ENCODE results near the gene TMEM44. TPM values are rescaled to one million over a fixed set of nuclear protein-coding genes. Genes with fewer than 3 reads are reported as not detected.

TMEM44 gene
- total RNA-seq, 1 experiment from 2014 or later = 70.1 TPM

DNA sequence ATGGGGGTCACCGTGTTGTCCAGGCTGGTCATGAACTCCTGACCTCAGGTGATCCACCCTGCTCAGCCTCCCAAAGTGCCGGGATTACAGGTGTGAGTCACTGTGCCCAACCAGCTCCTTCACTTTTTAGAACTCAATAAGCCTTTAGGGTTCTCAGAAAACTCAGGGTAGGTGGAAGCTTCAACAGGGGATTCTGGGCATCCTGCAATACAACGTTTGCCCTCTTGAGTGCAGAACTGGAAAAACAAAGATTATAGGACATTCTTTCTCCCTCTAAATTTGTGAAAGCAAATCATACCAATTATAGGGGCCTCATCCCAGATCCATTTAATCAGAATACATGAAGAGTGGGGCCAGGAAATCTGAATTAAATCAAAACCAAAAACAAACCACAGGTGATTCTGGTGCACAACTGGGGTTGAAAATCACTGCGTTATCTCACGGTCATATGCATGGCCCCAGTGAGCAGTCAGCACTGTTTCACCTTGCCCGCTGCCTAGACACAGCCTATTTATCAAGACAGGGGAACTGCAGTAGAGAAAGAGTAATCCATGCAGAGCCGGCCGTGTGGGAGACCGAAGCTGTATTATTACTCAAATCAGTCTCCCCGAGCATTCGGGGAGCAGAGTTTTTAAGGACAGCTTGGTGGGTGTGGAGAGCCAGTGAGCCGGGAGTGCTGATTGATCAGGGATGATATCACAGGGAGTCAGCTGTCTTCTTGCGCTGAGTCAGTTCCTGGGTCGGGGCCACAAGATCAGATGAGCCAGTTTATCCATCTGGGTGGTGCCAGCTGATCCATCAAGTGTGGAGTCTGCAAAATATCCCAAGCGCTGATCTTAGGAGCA lies 58.4 kb downstream of the TMEM44 start:
- Histone ChIP-seq H3K4me1 (ENCODE audit: control insufficient read depth, insufficient read depth, low read length) (peaks cover 40% of the 10 kb centered on the region), H3K4me3 (ENCODE audit: low read depth in 2 of 2, low read length in 2 of 2) (no peak overlapping the region), H3K9me3 (ENCODE audit: control insufficient read depth, insufficient read depth, low read depth, low read length) (no peaks in the 10 kb centered on the region), H3K36me3 (ENCODE audit: control insufficient read depth, insufficient read depth, low read length) (no peaks in the 10 kb centered on the region), H3K27me3 (ENCODE audit: control insufficient read depth, insufficient read depth, low read length) (no peaks in the 10 kb centered on the region), H3K27ac (ENCODE audit: low read length) (peak overlapping the region; percentile 48; the same call in 1 of the 2 replicates)
- ATAC-seq (peak; percentile 14; the same call in 1 of the 2 replicates), DNase-seq (ENCODE audit: low read depth, low spot score) (no peak)
- in situ Hi-C loops (cut with HindIII; ENCODE audit: low pct_unique_long_range_greater_than_20kb, low sequenced_read_pairs) = no loop called here
- POLR2A ChIA-PET = no interaction called here
- TSS peak; percentile 96 for BruUV-seq (replicated peaks)
- CTCF ChIA-PET = interaction anchor here (0.7 to 1.7 kb wide), 4 partner anchors 9 to 1611 kb away, joined by 3 to 10 read pairs (median 6); no protein-coding TSS in a partner anchor
- no peak for TF ChIP-seq TCF7L2 (IDR thresholded peaks at IDR 0.05; ENCODE audit: low read depth, low read length)
- no peak for TF ChIP-seq POLR2AphosphoS5 (IDR thresholded peaks at IDR 0.05; ENCODE audit: low read depth, low read length)
- TF ChIP-seq SIN3A (IDR thresholded peaks at IDR 0.05; ENCODE audit: borderline replicate concordance, insufficient read depth, low read depth, low read length) = no peak
- TF ChIP-seq, protein P1, sequence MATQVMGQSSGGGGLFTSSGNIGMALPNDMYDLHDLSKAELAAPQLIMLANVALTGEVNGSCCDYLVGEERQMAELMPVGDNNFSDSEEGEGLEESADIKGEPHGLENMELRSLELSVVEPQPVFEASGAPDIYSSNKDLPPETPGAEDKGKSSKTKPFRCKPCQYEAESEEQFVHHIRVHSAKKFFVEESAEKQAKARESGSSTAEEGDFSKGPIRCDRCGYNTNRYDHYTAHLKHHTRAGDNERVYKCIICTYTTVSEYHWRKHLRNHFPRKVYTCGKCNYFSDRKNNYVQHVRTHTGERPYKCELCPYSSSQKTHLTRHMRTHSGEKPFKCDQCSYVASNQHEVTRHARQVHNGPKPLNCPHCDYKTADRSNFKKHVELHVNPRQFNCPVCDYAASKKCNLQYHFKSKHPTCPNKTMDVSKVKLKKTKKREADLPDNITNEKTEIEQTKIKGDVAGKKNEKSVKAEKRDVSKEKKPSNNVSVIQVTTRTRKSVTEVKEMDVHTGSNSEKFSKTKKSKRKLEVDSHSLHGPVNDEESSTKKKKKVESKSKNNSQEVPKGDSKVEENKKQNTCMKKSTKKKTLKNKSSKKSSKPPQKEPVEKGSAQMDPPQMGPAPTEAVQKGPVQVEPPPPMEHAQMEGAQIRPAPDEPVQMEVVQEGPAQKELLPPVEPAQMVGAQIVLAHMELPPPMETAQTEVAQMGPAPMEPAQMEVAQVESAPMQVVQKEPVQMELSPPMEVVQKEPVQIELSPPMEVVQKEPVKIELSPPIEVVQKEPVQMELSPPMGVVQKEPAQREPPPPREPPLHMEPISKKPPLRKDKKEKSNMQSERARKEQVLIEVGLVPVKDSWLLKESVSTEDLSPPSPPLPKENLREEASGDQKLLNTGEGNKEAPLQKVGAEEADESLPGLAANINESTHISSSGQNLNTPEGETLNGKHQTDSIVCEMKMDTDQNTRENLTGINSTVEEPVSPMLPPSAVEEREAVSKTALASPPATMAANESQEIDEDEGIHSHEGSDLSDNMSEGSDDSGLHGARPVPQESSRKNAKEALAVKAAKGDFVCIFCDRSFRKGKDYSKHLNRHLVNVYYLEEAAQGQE (IDR thresholded peaks at IDR 0.05; ENCODE audit: insufficient read depth in 1 of 2, low read depth in 2 of 2, low read length in 1 of 2) = no peak
- TF ChIP-seq, protein P2, sequence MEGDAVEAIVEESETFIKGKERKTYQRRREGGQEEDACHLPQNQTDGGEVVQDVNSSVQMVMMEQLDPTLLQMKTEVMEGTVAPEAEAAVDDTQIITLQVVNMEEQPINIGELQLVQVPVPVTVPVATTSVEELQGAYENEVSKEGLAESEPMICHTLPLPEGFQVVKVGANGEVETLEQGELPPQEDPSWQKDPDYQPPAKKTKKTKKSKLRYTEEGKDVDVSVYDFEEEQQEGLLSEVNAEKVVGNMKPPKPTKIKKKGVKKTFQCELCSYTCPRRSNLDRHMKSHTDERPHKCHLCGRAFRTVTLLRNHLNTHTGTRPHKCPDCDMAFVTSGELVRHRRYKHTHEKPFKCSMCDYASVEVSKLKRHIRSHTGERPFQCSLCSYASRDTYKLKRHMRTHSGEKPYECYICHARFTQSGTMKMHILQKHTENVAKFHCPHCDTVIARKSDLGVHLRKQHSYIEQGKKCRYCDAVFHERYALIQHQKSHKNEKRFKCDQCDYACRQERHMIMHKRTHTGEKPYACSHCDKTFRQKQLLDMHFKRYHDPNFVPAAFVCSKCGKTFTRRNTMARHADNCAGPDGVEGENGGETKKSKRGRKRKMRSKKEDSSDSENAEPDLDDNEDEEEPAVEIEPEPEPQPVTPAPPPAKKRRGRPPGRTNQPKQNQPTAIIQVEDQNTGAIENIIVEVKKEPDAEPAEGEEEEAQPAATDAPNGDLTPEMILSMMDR (IDR thresholded peaks at IDR 0.05) = no peak; the same call in 1 of the 2 replicates
- intact Hi-C loops (cut with micrococcal nuclease; ENCODE audit: unreplicated experiment) = loop anchor here (2.0 kb wide), 1 partner anchor 102 kb away; no protein-coding TSS in a partner anchor

DNA sequence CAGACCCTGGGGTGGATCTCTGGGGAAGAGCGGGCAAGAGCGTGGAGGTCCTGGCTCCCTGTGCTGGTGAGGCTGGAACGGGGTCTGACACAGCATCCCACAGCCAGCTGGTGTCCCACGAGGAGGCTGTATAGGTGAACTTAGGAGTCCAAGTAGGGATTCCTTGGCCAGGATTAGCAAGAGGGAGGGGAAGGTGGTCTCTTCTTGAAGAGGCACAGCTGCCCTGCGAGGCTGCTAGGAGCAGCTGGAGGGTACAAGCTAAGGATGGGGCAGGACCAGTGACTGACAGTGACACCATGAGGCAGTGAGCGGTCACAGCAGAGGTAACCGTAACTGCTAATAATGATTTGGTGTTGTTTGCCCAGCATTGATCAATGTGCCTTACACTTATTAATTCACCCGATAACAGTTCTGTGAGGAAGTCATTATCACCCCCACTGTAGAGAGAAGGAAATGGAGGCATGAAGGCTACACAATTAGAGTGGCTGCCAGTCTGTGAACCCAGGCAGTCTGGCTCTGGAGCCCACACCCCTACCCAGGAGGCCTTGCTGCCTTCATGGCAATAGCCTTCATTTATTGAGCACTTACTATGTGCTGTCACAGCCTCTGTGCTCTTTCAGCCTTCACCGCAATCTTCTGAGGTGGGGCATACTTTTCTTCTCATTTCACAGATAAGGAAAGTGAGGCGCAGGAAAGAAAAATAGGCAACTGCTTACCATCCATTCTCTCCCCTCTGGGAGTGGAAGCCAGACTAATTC lies 59.4 kb downstream of the TMEM44 start:
- peaks cover 35% of the 10 kb centered on the region for H3K4me1 ChIP-seq (ENCODE audit: control insufficient read depth, insufficient read depth, low read length)
- CTCF ChIA-PET = interaction anchor here (0.7 to 1.7 kb wide), 5 partner anchors 8 to 1612 kb away, joined by 3 to 10 read pairs (median 3); no protein-coding TSS in a partner anchor
- POLR2A ChIA-PET = interaction anchor here (0.6 kb wide), 1 partner anchor 45 kb away, joined by 4 read pairs; no protein-coding TSS in a partner anchor
- no peaks in the 10 kb centered on the region for H3K9me3 ChIP-seq (ENCODE audit: control insufficient read depth, insufficient read depth, low read depth, low read length)
- in situ Hi-C loops (cut with HindIII; ENCODE audit: low pct_unique_long_range_greater_than_20kb, low sequenced_read_pairs) = no loop called here
- DNase-seq (ENCODE audit: low read depth, low spot score) = no peak
- H3K36me3 ChIP-seq (ENCODE audit: control insufficient read depth, insufficient read depth, low read length) = no peaks in the 10 kb centered on the region
- TF ChIP-seq, protein P2 (IDR thresholded peaks at IDR 0.05) = peak; percentile 85; the same call in 1 of the 2 replicates
- TF ChIP-seq TCF7L2 (IDR thresholded peaks at IDR 0.05; ENCODE audit: low read depth, low read length) = no peak
- H3K27me3 ChIP-seq (ENCODE audit: control insufficient read depth, insufficient read depth, low read length) = no peaks in the 10 kb centered on the region
- H3K27ac ChIP-seq (ENCODE audit: low read length) = peak overlapping the region; percentile 52
- no TSS peak for BruUV-seq (replicated peaks)
- no peak overlapping the region for H3K4me3 ChIP-seq (ENCODE audit: low read depth in 2 of 2, low read length in 2 of 2)
- peak; percentile 68 for ATAC-seq
- intact Hi-C loops (cut with micrococcal nuclease; ENCODE audit: unreplicated experiment) = loop anchor here (2.0 kb wide), 1 partner anchor 101 kb away; no protein-coding TSS in a partner anchor
